H1 (cell line): ENCODE data around the gene HAO2. TPM values are rescaled to one million over a fixed set of nuclear protein-coding genes. Genes with fewer than 3 reads are reported as not detected.

Experiments used
- POLR2AphosphoS5 ChIP-seq: IDR thresholded peaks from 2 replicates; pipeline ENCODE4 v1.6.1; 2011; ENCODE audit warnings: low read depth, low read length
- RFX5 ChIP-seq: IDR thresholded peaks from 2 replicates; pipeline ENCODE4 v1.6.1; 2011; ENCODE audit warnings: low read depth, low read length, improper control_type of control experiment, borderline replicate concordance
- RNF2 ChIP-seq: fragments of 200-900, 300-1000 bp; sonication (generic); IDR thresholded peaks from 2 replicates; pipeline ENCODE4 v1.7.1; 2016; ENCODE audit warnings: borderline replicate concordance, low read depth, mild to moderate bottlenecking, antibody characterized with exemption, low read length; ENCODE audit not compliant: poor library complexity, severe bottlenecking; ENCODE audit errors: missing control alignments
- polyA plus RNA-seq, 7 experiments: library from polyadenylated mRNA; depleted of rRNA in 3 of 7; stranded (reverse) in 5 of 7; unstranded in 2 of 7; fragments of >200 nt in 5 of 7; fragments of 200-250 nt in 2 of 7; gene quantifications; 1 replicate in 5 of 7; 2 replicates in 1 of 7; 4 replicates in 1 of 7; pipeline versions ENCODE4 v1.2.1 to v1.2.3, GENCODE V29; 2011 to 2013; ENCODE audit warnings: missing spikeins in 2 of 7, mixed read lengths in 2 of 7
- total RNA-seq: library from RNA; stranded (reverse); fragmentation: NEBNext Ultra II Directional; extraction: Animal tissue kit (Norgen Biotek cat#: 25700); gene quantifications from 2 replicates; pipeline ENCODE4 v1.2.1, GENCODE V29; 2021

HAO2 gene
- total and polyA plus RNA-seq, 2 of the 8 experiments (the other 6 are each of a cell fraction or from before 2014, with no cell fraction given), result not detected

DNA sequence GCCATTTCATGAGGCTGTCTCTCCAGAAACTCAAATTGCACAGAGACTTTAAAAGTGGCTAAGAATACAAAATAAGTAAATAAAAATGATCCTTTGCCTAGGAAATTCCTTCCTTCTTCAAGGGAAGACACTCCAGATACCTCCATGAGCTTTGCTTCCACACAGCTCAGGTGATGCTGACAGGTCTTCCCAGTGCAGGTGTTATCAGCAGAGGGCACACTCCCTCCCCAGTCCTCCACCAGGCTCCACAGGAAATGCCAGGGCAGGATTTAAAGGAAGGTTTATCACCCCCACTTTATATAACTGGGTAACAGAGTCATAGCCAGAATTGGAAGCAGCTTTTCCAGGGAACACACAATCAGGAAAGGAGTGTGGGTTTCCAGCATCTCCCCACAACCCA lies 52.1 kb downstream of the HAO2 start (continued):
- TF ChIP-seq POLR2AphosphoS5 (no peak), RNF2 (no peak), RFX5 (no peak)
